Esophagus squamous epithelium (tissue), 4 donors: ENCODE measurements around the gene FGF18.

Source experiments
- POLR2A ChIP-seq, 4 donors: fragments of 450-650 bp; IDR thresholded peaks; one replicate each; pipeline ENCODE4 v1.6.1; 2017; ENCODE audit warnings: antibody characterized with exemption in 4 of 4, mild to moderate bottlenecking in 4 of 4, moderate library complexity in 3 of 4
- TF ChIP-seq, protein P1 (sequence below), 6 experiments: fragments of 450-650 bp in 4 of 6; fragments of 200-600 bp in 2 of 6; sonication (generic) in 2 of 6; IDR thresholded peaks; one replicate each; pipeline ENCODE4 v1.5.1; 2016 to 2019; ENCODE audit warnings: antibody characterized with exemption in 6 of 6, mild to moderate bottlenecking in 4 of 6, moderate library complexity in 4 of 6

- TF ChIP-seq, protein P1, sequence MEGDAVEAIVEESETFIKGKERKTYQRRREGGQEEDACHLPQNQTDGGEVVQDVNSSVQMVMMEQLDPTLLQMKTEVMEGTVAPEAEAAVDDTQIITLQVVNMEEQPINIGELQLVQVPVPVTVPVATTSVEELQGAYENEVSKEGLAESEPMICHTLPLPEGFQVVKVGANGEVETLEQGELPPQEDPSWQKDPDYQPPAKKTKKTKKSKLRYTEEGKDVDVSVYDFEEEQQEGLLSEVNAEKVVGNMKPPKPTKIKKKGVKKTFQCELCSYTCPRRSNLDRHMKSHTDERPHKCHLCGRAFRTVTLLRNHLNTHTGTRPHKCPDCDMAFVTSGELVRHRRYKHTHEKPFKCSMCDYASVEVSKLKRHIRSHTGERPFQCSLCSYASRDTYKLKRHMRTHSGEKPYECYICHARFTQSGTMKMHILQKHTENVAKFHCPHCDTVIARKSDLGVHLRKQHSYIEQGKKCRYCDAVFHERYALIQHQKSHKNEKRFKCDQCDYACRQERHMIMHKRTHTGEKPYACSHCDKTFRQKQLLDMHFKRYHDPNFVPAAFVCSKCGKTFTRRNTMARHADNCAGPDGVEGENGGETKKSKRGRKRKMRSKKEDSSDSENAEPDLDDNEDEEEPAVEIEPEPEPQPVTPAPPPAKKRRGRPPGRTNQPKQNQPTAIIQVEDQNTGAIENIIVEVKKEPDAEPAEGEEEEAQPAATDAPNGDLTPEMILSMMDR (IDR thresholded peaks at IDR 0.05): no peak
- TF ChIP-seq POLR2A (IDR thresholded peaks at IDR 0.05): no peak
Measured at GRCh38 chr5:171371326-171371725, 48.1 kb upstream of the FGF18 start.
